NT2/D1 (cell line): ENCODE data around the gene PAXIP1.
A peak's percentile ranks its signal among the peaks of the same experiment; 100 is the strongest.

Experiments used
- DNase-seq: peaks from one replicate; pipeline ENCODE4 v3.0.0-alpha.2; 2011; ENCODE audit warnings: low read depth, low spot score
- H3K27me3 ChIP-seq: 2 replicates; pipeline ENCODE4 v1.6.0; 2011; ENCODE audit warnings: mild to moderate bottlenecking; ENCODE audit not compliant: insufficient read length, insufficient read depth
- H3K36me3 ChIP-seq: 2 replicates; pipeline ENCODE4 v1.6.1; 2011; ENCODE audit warnings: mild to moderate bottlenecking, low read length, mixed read lengths; ENCODE audit not compliant: insufficient read depth, insufficient read length
- H3K4me1 ChIP-seq: 2 replicates; pipeline ENCODE4 v1.5.1; 2011; ENCODE audit not compliant: insufficient read depth, insufficient read length
- H3K4me3 ChIP-seq: 2 replicates; pipeline ENCODE4 v1.5.1; 2011; ENCODE audit warnings: low read depth; ENCODE audit not compliant: insufficient read length
- H3K9ac ChIP-seq: 2 replicates; pipeline ENCODE4 v1.6.0; 2011; ENCODE audit warnings: low read depth; ENCODE audit not compliant: insufficient read length
- H3K9me3 ChIP-seq: 2 replicates; pipeline ENCODE4 v1.5.1; 2011; ENCODE audit warnings: mild to moderate bottlenecking, low read length; ENCODE audit not compliant: insufficient read depth
- SUZ12 ChIP-seq: IDR thresholded peaks from 2 replicates; pipeline ENCODE4 v1.6.1; 2011; ENCODE audit not compliant: insufficient read length, insufficient read depth; ENCODE audit errors: extremely low read depth
- YY1 ChIP-seq: IDR thresholded peaks from 2 replicates; pipeline ENCODE4 v1.6.1; 2011; ENCODE audit not compliant: insufficient read length, insufficient read depth
- ZNF274 ChIP-seq: IDR thresholded peaks from 2 replicates; pipeline ENCODE4 v1.6.1; 2011; ENCODE audit warnings: mild to moderate bottlenecking, low read depth, low read length

The PAXIP1 gene

GRCh38 chr7:155003376-155004214 lies 671 bp upstream of the PAXIP1 start:
- Histone ChIP-seq H3K36me3 (peaks cover 38% of the 10 kb centered on the region), H3K9me3 (no peaks in the 10 kb centered on the region), H3K9ac (peak overlapping the region; percentile 98), H3K4me3 (peak overlapping the region; percentile 79), H3K27me3 (no peaks in the 10 kb centered on the region), H3K4me1 (peaks cover 3% of the 10 kb centered on the region)
- peak; percentile 43 for DNase-seq
- TF ChIP-seq YY1: no peak
- TF ChIP-seq ZNF274: no peak
- no peak for TF ChIP-seq SUZ12

GRCh38 chr7:155002411-155003091 lies 373 bp downstream of the PAXIP1 start:
- peaks cover 6% of the 10 kb centered on the region for H3K4me1 ChIP-seq
- H3K9ac ChIP-seq: peak overlapping the region; percentile 98
- no peak for TF ChIP-seq SUZ12
- TF ChIP-seq YY1: no peak
- TF ChIP-seq ZNF274: no peak
- no peaks in the 10 kb centered on the region for H3K27me3 ChIP-seq
- H3K9me3 ChIP-seq: no peaks in the 10 kb centered on the region
- peak; percentile 20 for DNase-seq
- peaks cover 46% of the 10 kb centered on the region for H3K36me3 ChIP-seq
- peak overlapping the region; percentile 61 for H3K4me3 ChIP-seq

GRCh38 chr7:155001756-155002410 lies 1.0 kb downstream of the PAXIP1 start:
- H3K4me3 ChIP-seq: peak overlapping the region; percentile 61
- H3K9me3 ChIP-seq: no peaks in the 10 kb centered on the region
- peaks cover 50% of the 10 kb centered on the region for H3K36me3 ChIP-seq
- no peak for DNase-seq
- TF ChIP-seq YY1 (no peak), SUZ12 (no peak), ZNF274 (no peak)
- no peaks in the 10 kb centered on the region for H3K27me3 ChIP-seq
- H3K9ac ChIP-seq: peak overlapping the region; percentile 80
- H3K4me1 ChIP-seq: peaks cover 7% of the 10 kb centered on the region

- no peak overlapping the region for H3K9ac ChIP-seq
- H3K4me1 ChIP-seq: peaks cover 9% of the 10 kb centered on the region
- no peak overlapping the region for H3K4me3 ChIP-seq
- peaks cover 51% of the 10 kb centered on the region for H3K36me3 ChIP-seq
- DNase-seq: no peak
- TF ChIP-seq SUZ12: no peak
- TF ChIP-seq ZNF274: no peak
- TF ChIP-seq YY1: no peak
- H3K9me3 ChIP-seq: no peaks in the 10 kb centered on the region
- H3K27me3 ChIP-seq: no peaks in the 10 kb centered on the region
These were observed 2.1 kb downstream of the PAXIP1 start for GRCh38 chr7:155000795-155001194.

GRCh38 chr7:154998481-154998880 lies 4.4 kb downstream of the PAXIP1 start:
- Histone ChIP-seq H3K4me3 (no peak overlapping the region), H3K9ac (no peak overlapping the region), H3K4me1 (peaks cover 9% of the 10 kb centered on the region), H3K9me3 (no peaks in the 10 kb centered on the region), H3K36me3 (peaks cover 68% of the 10 kb centered on the region), H3K27me3 (no peaks in the 10 kb centered on the region)
- DNase-seq: no peak
- TF ChIP-seq YY1 (no peak), SUZ12 (no peak), ZNF274 (no peak)

GRCh38 chr7:154997840-154998370 lies 5.0 kb downstream of the PAXIP1 start:
- Histone ChIP-seq H3K27me3 (no peaks in the 10 kb centered on the region), H3K36me3 (peaks cover 74% of the 10 kb centered on the region), H3K9ac (no peak overlapping the region), H3K9me3 (no peaks in the 10 kb centered on the region), H3K4me1 (peaks cover 9% of the 10 kb centered on the region), H3K4me3 (no peak overlapping the region)
- TF ChIP-seq YY1: no peak
- TF ChIP-seq ZNF274: no peak
- TF ChIP-seq SUZ12: no peak
- DNase-seq: no peak
